ENCODE measurements around the gene NRSN2.

Gene NRSN2

GRCh38 chr20:356745-357144 lies 9.8 kb downstream of the NRSN2 start:
- no peak for DNase-seq (ENCODE audit: extremely low spot score)
- ChIA-PET POLR2A (interaction anchor here (1.0 kb wide), 1 partner anchor 9 kb away, joined by 3 read pairs; no protein-coding TSS in a partner anchor), CTCF (no interaction called here)
- TF ChIP-seq SP1 (IDR thresholded peaks at IDR 0.05): no peak
- no peak for TF ChIP-seq CTBP1 (IDR thresholded peaks at IDR 0.05; ENCODE audit: borderline replicate concordance)
- no peak for TF ChIP-seq TARDBP (IDR thresholded peaks at IDR 0.05)
- no peak for TF ChIP-seq HDGF (IDR thresholded peaks at IDR 0.05; ENCODE audit: borderline replicate concordance)
- TF ChIP-seq PKNOX1 (IDR thresholded peaks at IDR 0.05): no peak
- no peak for TF ChIP-seq BHLHE40 (IDR thresholded peaks at IDR 0.05; ENCODE audit: borderline replicate concordance)
- TF ChIP-seq ARNT (IDR thresholded peaks at IDR 0.05): no peak

GRCh38 chr20:358891-359555 lies 12.1 kb downstream of the NRSN2 start:
- DNase-seq (ENCODE audit: extremely low spot score): no peak
- CTCF ChIA-PET: no interaction called here
- POLR2A ChIA-PET: interaction anchor here (1.0 kb wide), 1 partner anchor 48 kb away, joined by 3 read pairs; no protein-coding TSS in a partner anchor
- TF ChIP-seq PKNOX1 (IDR thresholded peaks at IDR 0.05) (no peak), HDGF (IDR thresholded peaks at IDR 0.05; ENCODE audit: borderline replicate concordance) (no peak), TARDBP (IDR thresholded peaks at IDR 0.05) (no peak), ELF4 (IDR thresholded peaks at IDR 0.05) (no peak)

GRCh38 chr20:361561-361960 lies 14.7 kb downstream of the NRSN2 start:
- ChIA-PET POLR2A (interaction anchor here (1.5 kb wide), 2 partner anchors 9 to 46 kb away, joined by 4 to 5 read pairs; no protein-coding TSS in a partner anchor), CTCF (interaction anchor here (0.7 kb wide), 1 partner anchor 10 kb away, joined by 3 read pairs; no protein-coding TSS in a partner anchor)
- TF ChIP-seq SP1 (IDR thresholded peaks at IDR 0.05) (no peak), TARDBP (IDR thresholded peaks at IDR 0.05) (no peak), FOXM1 (IDR thresholded peaks at IDR 0.05; ENCODE audit: borderline replicate concordance) (no peak), L3MBTL2 (conservative IDR thresholded peaks at IDR 0.05) (no peak), FOXK2 (IDR thresholded peaks at IDR 0.05) (no peak), PKNOX1 (IDR thresholded peaks at IDR 0.05) (no peak), BHLHE40 (IDR thresholded peaks at IDR 0.05; ENCODE audit: borderline replicate concordance) (no peak), ARNT (IDR thresholded peaks at IDR 0.05) (no peak), HDGF (IDR thresholded peaks at IDR 0.05; ENCODE audit: borderline replicate concordance) (no peak), ELF4 (IDR thresholded peaks at IDR 0.05) (no peak), NFRKB (IDR thresholded peaks at IDR 0.05) (no peak), LEF1 (IDR thresholded peaks at IDR 0.05; ENCODE audit: borderline replicate concordance) (no peak), FOXA1 (IDR thresholded peaks at IDR 0.05) (no peak)
- DNase-seq (ENCODE audit: extremely low spot score): no peak

- ChIA-PET POLR2A (interaction anchor here (1.2 to 1.5 kb wide), 3 partner anchors 8 to 45 kb away, joined by 3 to 5 read pairs (median 4); no protein-coding TSS in a partner anchor), CTCF (interaction anchor here (0.6 to 2.0 kb wide), 3 partner anchors 10 to 69 kb away, joined by 3 to 6 read pairs (median 6); partner anchors contain the start of gene TRIB3)
- no peak for DNase-seq (ENCODE audit: extremely low spot score)
- TF ChIP-seq FOXA1 (IDR thresholded peaks at IDR 0.05) (no peak), NFRKB (IDR thresholded peaks at IDR 0.05) (no peak), TARDBP (IDR thresholded peaks at IDR 0.05) (no peak), HDGF (IDR thresholded peaks at IDR 0.05; ENCODE audit: borderline replicate concordance) (no peak), SUZ12 (IDR thresholded peaks at IDR 0.05) (no peak), ARNT (IDR thresholded peaks at IDR 0.05) (no peak), FOXK2 (IDR thresholded peaks at IDR 0.05) (no peak), PKNOX1 (IDR thresholded peaks at IDR 0.05) (no peak), LEF1 (IDR thresholded peaks at IDR 0.05; ENCODE audit: borderline replicate concordance) (no peak), ELF4 (IDR thresholded peaks at IDR 0.05) (no peak), FOXM1 (IDR thresholded peaks at IDR 0.05; ENCODE audit: borderline replicate concordance) (no peak), ZNF384 (IDR thresholded peaks at IDR 0.05) (no peak), CTBP1 (IDR thresholded peaks at IDR 0.05; ENCODE audit: borderline replicate concordance) (no peak), BHLHE40 (IDR thresholded peaks at IDR 0.05; ENCODE audit: borderline replicate concordance) (no peak), L3MBTL2 (conservative IDR thresholded peaks at IDR 0.05) (no peak), SP1 (IDR thresholded peaks at IDR 0.05) (no peak)
Measured at GRCh38 chr20:362271-363254, 15.7 kb downstream of the NRSN2 start.

Measured in HEK293T (cell line).